OCI-M2 (cell line): ENCODE data around the gene SLC25A26.

ENCODE experiments used
- DNase-seq: peaks from one replicate; lab custom pipeline; 2025; ENCODE audit not compliant: unreplicated experiment; lab: John Stamatoyannopoulos, UW

SLC25A26 gene

DNA sequence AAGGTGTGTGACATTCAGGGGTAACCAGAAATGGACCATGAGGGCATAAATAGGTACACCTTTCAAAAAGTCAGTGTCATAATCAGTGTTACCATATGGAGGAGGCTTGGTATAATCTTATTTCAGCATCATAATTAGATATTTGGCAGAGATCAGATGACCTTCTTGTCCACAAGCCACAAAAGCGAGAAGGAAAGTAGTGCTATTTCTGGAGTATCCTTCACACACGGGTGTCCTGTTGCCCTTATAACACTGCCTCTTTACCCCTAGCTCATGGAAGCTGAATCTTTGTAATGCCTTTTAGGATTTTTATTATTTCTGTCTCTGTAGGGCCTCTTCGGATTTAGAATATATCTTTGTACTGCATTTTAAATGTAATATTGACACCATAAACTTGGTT is 147.2 kb downstream of the SLC25A26 start:
- no peak for DNase-seq

DNA sequence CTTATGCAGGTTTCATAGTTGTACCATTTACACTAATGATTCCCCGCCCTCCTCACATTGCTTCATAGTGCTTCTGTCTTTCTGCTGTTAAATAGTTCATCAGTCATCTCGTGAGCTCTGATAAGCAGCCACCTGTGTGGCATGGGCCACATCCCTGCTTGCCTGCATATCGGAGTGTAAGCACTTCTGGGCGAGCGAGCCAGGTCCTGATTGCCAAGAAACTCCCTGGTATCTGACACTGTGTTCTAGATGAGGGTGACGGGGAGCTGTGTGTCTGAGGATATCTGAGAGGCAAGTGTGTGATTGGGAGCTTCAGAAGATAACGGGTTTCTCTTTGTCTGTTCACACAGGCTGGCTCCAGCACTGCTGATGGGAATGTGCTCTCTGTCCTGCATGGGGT is 149.4 kb downstream of the SLC25A26 start:
- no peak for DNase-seq

DNA sequence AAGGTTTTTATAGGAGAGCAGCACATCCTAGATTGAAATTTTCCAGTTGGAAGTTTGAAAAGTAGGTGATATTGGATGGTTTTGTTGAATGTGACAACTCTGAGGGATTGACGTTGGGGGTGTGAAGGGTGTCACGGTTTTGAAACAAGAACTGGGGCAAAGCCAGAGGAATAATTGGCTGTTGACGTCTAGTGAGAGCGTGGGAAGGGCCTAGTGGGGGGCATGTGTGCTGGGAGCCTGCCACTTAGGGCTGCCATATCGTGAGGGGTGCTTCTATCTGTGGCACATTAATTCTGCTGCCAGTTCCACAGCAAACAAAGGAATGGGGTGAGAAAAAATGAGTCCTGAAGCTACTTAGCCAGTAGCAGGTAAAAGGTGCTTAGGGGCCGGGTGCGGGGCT is 150.6 kb downstream of the SLC25A26 start:
- DNase-seq = no peak

DNA sequence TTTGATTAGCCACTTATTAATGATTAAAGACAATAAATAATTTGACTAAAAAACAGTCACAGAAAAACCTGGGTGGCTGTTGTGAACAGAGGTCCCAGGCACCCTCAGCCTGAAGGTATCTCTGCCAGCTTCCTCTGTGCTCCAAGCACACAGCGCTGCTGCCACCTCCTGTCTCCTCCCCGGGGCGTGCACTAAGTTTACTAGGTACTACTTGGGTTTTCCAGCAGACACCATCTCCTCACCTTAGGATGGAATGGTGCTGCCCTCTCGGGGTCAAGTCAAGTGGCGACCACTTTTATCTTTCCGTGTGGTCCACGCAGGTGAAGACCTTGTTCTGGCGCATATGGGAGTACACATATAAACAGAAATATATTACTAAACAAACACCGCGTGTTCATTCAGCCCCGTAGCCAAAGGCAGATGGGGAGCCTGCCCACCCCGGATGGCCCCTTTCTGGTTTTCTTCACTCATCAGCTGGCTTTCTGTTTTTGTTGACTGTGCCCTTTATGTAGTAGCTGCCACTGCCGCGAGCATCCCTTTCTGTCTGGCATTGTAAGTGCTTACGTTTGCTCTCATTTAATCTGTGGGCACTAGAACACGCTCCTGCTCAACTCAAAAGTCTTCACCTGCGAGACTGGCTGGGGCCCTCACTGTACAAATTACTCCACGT is 152.0 kb downstream of the SLC25A26 start:
- DNase-seq = no peak

DNA sequence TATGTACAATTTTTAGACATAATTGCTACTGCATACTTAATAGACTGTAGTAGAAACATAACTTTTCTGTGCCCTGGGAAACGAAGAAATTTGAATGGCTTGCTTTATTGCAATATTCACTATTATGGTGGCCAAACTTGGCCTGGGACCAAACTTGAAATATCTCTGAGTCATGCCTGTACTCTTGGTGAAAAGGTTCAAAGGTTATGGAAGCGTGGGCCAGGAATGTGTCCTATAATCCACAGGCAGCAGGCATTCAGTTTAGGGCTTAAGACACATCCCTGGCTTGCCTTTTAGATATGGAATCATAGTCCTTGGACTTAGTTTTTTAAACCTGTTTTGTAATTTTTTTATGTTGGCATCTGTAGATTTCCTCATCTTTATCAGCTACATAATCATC is 155.8 kb downstream of the SLC25A26 start:
- no peak for DNase-seq

DNA sequence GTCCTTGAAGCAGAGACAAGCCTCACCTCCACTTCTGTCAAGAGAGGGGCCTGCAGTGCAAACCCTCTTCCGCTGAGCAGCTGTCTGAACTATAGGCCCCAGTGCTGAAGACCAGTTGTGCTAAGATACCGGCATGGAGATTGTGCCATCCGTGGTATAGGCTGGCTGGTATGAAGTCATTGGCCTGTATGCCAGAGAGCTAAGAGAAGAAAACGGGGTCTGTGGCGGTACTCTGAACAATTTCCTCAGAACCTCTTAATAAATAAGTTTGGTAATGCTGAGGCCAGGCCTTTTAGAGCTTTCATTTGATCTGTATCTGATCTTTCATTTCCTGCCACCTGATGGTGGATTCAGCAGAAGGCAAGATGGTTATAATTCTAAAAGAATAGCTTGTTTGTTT is 157.0 kb downstream of the SLC25A26 start:
- no peak for DNase-seq

DNA sequence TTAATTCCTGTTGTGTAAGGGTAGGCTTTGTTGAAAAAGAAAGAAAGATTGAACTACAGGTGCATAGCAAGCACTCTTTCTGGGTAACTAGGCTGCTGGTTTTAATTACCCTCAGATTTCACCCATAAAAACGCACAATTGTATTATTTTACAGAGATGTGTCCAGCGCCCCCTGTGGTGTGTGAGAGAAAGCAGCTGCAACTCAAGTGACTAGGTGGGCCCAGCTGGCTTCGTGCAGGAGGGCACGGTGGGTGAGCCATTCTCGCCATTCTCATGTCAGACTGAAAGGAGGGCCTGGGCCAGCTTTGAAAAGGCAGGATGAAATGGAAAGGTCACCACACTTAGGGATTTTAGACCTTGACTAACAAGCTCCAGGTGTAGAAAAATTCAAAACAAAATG is 157.5 kb downstream of the SLC25A26 start:
- DNase-seq = no peak

DNA sequence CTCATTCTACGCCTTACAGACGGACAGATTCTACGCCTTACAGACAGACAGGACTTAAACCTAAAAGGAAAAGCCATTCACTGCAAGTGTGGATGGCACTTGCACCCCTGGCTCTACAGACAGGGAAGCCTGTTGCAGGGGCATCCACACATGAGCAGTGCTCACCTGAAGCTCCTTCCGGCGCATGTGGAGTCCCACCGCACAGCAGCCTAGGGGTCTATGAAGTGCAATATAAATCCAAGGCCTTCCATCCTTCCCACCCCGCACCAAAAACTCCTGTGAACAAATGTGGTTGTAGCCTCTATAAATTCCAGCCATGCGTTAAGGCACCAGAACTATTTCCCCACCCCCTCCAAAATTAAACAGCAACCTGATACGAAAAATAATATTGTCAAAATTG is 158.8 kb downstream of the SLC25A26 start:
- no peak for DNase-seq

DNA sequence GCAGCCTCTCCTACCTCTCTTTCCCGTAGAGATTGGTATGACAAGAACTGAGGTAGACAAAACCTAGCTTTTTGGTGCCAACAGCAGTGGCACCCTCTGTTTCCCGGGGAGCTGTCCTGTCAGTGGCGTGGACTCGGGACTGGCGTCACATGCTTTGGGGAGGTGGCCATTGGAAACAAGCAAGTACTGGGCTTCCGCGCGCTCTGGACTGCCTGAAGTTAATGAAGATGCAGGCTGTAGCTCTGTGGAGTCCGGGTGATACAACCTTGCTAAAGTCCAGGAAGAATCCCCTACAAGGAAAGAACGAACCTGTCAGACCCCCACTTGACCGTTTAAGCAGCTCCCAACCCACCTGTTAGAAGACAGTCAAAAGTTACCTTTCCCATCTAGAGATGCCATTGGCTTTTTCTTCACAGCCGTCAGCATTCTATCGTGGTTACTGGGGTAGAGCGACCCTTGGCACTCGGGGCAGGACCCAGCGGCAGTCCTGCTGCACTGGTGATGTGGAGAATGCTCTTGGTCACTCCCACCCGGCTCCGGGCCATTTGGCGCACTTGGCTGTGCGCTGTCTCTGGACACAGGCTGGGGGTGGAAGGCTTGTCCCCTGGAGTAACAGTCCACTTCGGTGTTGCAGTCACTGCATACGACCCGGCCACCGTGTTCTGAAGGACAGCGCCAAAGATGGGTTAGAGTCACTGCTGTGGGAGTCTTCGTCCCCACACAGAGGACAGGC is 159.6 kb downstream of the SLC25A26 start:
- no peak for DNase-seq

DNA sequence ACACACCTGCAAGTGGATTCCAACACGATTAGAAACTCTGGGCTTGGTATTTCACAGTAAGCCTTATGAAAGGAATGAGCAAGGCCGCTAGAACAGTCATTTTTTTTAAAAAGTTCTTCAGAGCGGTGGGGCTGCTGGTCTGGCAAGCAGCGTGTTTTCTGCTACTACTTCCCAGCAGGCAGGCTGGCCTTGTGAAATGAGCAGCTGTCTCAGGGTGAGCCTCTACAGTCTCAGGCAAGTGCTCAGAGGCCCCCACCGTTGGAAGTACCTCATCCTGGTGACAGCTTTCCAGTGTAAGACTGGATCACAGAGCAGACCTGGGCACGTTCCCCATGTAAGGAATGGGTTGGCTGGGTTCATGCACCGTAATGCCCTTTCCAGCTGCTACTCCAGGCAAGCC is 160.8 kb downstream of the SLC25A26 start:
- no peak for DNase-seq

DNA sequence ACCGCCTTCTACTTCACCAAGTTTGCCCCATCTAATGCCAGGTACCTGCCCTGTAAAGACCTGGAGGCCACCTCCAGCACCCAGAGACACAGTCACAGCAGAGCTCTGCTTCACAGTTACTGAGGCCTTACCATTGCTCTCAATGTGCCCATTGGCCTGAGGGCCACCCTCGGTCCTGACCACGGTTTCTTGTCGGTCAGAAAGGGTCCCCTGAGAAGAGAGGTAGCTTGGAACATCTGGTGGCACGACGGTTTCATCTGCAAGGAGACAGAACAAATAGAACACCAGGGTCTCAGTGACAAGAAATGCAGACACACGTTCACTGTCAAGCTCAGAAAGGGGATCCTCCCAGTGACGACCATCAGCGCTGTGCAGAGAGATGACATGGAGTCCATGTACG is 161.3 kb downstream of the SLC25A26 start:
- DNase-seq = no peak

DNA sequence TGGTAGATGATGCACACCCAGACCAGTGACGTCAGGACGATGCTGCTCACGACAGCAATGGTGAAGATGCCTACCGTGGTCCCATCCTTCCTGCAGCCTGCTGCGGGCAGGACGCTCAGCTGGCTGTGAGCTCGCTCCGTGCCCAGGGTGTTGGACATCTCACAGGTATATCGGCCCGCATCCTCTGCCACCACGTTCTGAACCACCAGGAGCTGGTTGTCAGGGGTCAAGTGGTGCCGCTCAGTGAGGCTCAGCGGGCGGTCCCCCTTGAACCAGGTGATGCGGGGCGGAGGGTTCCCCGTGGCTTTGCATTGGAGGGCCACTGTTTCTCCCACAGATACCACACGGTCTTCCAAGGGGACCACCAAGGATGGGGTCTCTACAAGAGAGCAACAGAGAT is 162.2 kb downstream of the SLC25A26 start:
- DNase-seq = no peak

DNA sequence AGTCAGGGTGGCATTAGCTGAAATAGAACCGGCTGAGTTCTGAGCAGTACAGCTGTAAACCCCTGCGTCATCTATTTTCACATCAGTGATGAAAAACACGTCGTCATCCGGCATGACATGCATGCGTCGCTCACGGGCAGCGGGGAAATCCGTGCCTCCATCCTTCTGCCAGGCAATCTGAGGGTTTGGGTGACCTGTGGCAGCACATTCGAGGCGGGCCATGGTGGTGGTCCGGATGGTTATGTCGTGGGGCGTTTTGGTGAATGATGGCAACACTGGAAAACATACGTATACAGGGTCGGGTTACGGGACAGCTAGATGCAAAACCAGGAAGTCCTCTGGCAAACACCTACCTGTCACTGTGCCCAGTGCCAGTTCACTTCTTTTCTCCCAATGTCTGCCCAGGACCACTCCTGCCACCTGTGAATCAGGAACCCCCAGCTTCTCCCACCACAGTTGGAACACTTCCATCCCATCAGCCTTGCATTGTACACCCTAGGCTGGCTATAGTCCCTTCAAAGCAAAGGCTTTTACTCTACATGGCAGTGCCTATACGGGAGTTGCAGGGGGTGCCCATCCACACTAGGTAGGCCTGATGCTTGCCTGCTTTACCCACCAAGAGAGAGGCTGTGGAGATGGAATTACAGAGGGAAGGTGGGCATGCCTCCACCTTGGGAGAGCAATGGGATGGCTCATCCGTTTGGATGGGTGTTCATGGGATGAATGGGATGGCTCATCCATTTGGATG is 163.4 kb downstream of the SLC25A26 start:
- DNase-seq = no peak

DNA sequence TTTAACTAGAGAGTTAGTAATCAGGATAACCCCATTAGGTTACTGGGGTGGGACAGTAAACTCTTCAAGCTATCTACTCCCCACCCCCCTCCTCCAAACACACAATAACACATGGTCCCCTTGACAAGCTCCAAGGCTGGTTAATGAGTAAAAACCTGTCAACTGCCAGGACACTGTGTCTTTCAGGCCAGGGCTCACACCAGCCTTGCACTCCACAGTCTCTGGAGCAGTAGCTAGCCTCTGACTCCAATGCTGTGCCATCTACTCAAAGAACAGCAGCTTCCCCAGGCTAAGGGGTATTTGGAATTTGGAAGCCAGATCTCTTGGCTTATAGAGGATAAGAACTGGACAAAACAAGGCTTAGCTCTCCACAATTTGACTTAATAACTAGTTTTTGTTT is 164.3 kb downstream of the SLC25A26 start:
- DNase-seq = no peak

DNA sequence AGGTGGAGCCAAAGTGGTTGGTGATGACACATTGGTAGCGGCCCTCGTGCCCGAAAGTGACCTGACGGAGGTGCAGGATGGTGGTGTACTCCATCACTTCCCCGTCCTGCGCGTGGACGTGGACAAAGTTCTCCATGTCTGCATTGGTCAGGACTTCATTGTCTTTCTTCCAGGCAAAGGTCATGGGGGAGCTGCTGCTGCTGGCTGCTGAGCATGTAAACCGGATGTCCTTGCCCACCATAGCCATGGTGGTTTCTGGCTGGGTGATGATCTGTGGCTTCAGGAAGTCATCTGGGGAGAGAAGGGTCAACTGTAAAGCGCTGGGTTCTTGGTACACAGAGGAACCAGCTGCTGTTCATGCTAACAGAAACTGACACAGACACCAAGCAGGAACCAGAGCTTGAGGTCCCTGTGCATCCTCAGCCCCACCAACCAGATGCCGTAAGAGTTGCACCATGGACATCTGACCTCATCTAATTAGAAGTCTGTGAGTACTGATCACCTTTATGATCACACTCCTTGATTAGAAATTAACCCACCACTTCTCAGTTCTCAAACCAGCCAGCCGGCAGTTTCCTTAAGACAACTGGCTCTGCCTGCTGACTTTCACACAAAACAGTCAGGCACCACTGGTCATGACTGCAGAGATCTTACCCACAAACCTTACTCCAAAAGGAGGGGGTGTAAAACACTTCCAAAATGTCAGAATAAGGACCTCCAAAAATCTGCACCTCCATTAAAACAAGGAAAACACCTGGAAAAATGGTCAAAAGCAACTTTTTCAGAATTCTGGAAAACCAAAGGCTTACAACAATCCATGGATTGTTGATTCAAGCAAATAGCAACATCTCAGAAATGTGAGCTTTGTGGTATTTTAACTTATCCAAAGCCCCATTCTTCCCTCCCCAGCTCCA is 165.5 kb downstream of the SLC25A26 start:
- no peak for DNase-seq

DNA sequence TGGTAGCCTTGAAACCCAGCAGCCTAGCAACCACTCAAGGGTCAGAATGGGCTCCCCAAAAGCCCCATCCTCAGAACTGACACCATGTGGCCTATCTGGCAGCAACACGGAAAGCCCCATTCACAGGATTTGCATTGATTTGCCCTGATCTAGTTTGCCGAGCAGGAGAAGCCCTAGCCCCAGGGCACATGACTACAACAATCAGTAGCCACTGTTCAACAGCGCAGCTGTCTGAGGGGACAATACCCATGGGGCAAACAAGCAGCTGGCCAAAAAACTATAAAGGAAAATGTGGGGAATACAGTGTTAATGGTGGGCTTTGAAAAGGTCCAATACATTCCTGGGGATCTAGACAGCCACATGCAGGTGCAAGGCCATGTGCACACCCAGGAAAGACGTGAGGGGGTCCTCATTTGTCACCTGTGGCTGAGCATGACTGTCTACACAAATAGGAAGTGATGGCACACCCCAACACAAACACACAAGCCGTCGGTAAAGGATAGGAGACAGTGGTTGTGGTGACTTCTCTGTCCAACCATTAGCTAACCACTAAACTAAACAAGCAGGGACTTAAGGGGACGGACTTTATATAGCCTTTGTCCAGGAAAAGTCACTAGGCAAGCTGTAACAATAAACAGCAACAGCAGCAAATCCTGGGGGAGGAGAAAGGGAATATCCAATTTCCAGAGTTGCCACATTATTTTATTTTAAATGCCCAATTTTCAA is 166.3 kb downstream of the SLC25A26 start:
- DNase-seq = no peak

DNA sequence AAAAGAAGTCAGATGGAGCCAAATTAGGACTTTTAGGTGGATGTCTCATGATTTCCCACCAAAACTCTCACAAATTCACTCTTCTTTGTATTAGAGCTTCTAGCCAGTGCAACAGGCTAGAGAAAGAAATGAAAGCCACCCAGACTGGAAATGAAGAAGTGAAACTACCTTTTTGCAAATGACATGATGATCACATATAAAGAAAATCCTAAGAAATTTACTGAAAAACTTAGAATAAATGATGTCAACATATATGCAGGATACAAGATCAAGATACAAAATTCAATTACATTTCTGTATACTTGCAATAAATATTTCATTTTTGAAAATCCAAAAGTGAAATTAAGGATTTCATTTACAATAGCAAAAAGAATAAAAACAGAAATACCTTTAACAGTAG is 169.2 kb downstream of the SLC25A26 start:
- DNase-seq = no peak

DNA sequence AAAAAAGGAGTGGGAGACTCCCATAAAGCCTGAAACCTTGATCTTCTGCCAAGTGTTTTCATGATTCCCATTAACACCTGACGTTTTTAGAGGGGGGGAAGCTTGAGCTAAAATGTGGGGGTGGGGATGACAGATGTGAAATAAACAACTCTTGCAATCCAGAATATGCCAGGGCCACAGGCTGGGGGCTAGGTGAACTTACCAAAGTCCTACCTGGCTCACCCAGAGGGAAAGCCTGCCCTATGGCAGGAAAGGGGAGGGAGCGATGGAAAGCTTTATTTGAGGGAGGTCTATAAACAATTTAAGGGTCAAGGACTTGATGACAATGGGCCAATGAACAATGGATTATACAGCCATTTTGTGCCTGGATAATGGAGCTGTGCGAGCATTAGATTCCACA is 171.7 kb downstream of the SLC25A26 start:
- DNase-seq = no peak

DNA sequence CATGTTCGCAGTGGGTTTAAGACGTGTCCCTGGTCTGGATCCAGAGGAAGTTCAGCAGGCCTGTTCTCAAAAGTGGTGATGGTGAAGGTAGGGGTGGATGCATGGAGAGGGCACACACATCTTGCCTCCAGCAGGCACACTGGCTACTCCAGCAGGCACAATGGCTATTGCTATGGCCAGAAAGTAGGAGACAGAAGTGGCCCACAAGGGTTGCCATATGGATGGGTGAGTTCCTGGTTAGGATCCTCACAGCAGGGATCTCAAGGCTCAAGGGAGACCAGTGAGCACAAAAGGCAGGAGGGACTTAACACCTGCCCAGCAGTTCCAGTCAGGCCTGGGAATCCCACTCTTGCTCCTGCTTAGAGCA is 172.1 kb downstream of the SLC25A26 start:
- DNase-seq = no peak

DNA sequence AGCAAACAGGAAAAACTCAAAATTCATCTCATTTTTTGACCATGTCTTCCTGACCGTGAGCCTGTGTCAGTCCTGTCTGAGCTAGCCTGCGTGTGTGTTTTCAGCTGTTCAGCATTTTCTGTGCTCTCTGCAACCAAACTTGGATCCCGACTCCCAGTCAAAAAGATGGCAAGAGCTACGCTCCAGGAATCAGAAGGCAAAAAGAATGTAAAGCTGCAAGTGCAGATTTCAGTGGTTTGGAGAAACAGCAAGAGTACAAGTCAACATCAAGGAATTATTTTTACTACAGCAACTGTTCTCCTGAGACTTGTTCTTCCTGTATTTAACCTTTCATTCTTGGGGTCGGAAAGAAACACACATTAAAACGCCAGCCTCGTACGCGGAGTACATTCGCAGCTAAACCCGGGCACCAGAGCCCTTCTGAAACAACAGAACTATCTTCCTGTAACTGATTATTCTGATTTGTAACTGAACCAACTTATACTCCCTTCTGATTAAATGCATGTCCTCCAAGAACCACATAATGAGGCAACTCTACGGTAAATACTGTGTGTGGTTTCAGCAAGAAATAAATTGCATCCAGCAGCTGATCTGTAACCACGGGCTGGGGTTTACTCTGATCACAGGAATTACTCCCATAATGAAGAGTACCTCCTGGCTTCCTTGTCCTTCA is 172.7 kb downstream of the SLC25A26 start:
- DNase-seq = no peak
